ENCODE results near the gene UAP1L1.
A peak's percentile ranks its signal among the peaks of the same experiment; 100 is the strongest.

Gene UAP1L1

GRCh38 chr9:137111788-137112563 is 34.7 kb downstream of the UAP1L1 start (continued):
- no peak for TF ChIP-seq ZNF311 (tag by site-specific recombination; IDR thresholded peaks at IDR 0.05; ENCODE audit: borderline replicate concordance)

- no peak for TF ChIP-seq ZNF211 (tag by site-specific recombination; IDR thresholded peaks at IDR 0.05; ENCODE audit: low read depth)
- no peak for TF ChIP-seq ZNF548 (tag by site-specific recombination; IDR thresholded peaks at IDR 0.05)
- TF ChIP-seq ZNF202 (tag by site-specific recombination; IDR thresholded peaks at IDR 0.05; ENCODE audit: borderline replicate concordance): no peak
- TF ChIP-seq ZNF654 (tag by site-specific recombination; IDR thresholded peaks at IDR 0.05; ENCODE audit: low read depth): no peak
- peak; percentile 31; the same call in 1 of the 2 replicates for TF ChIP-seq KLF8 (tag by site-specific recombination; IDR thresholded peaks at IDR 0.05)
- no peak for TF ChIP-seq ZNF174 (tag by site-specific recombination; IDR thresholded peaks at IDR 0.05)
- TF ChIP-seq ZFP3 (tag by site-specific recombination; IDR thresholded peaks at IDR 0.05; ENCODE audit: low read depth): no peak
- no peak for TF ChIP-seq ZNF248 (tag by site-specific recombination; IDR thresholded peaks at IDR 0.05)
- peak; percentile 51; the same call in 1 of the 2 replicates for TF ChIP-seq ZNF600 (tag by site-specific recombination; IDR thresholded peaks at IDR 0.05)
- no peak for TF ChIP-seq ZNF223 (tag by site-specific recombination; IDR thresholded peaks at IDR 0.05)
- TF ChIP-seq, protein P1, sequence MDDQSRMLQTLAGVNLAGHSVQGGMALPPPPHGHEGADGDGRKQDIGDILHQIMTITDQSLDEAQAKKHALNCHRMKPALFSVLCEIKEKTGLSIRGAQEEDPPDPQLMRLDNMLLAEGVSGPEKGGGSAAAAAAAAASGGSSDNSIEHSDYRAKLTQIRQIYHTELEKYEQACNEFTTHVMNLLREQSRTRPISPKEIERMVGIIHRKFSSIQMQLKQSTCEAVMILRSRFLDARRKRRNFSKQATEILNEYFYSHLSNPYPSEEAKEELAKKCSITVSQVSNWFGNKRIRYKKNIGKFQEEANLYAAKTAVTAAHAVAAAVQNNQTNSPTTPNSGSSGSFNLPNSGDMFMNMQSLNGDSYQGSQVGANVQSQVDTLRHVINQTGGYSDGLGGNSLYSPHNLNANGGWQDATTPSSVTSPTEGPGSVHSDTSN (CRISPR knock-in tag; IDR thresholded peaks at IDR 0.05): no peak
- TF ChIP-seq ZNF350 (tag by site-specific recombination; IDR thresholded peaks at IDR 0.05): no peak
- no peak for TF ChIP-seq ZNF830 (tag by site-specific recombination; IDR thresholded peaks at IDR 0.05; ENCODE audit: low read depth)
- 0 out of 2 replicates have a peak, but pooled peaks have one; percentile 19 for TF ChIP-seq ZFHX2 (tag by site-specific recombination; conservative IDR thresholded peaks at IDR 0.05)
- TF ChIP-seq CTCF (tag by site-specific recombination; IDR thresholded peaks at IDR 0.05): no peak
- no peak for TF ChIP-seq KLF1 (tag by site-specific recombination; IDR thresholded peaks at IDR 0.05)
- no peak for TF ChIP-seq ZNF311 (tag by site-specific recombination; IDR thresholded peaks at IDR 0.05; ENCODE audit: borderline replicate concordance)
- TF ChIP-seq ZSCAN30 (tag by site-specific recombination; IDR thresholded peaks at IDR 0.05): no peak
- no peak for TF ChIP-seq ZNF501 (tag by site-specific recombination; IDR thresholded peaks at IDR 0.05)
- H3K9me3 ChIP-seq (ENCODE audit: control insufficient read depth, insufficient read depth, low read depth, low read length): no peaks in the 10 kb centered on the region
- CTCF ChIA-PET: interaction anchor here (1.2 to 1.9 kb wide), 2 partner anchors 45 to 84 kb away, joined by 4 read pairs; no protein-coding TSS in a partner anchor
- H3K36me3 ChIP-seq (ENCODE audit: control insufficient read depth in 2 of 2, insufficient read depth in 1 of 2, low read length in 2 of 2): peaks cover 0 to 23% of the 10 kb centered on the region in 2 experiments; a peak in 1 of 3 replicates
- no peaks in the 10 kb centered on the region for H3K4me1 ChIP-seq (ENCODE audit: control insufficient read depth, insufficient read depth, low read length)
- H3K4me3 ChIP-seq (ENCODE audit: low read depth, low read length): no peak overlapping the region
- H3K27ac ChIP-seq (ENCODE audit: extremely low read depth, low read depth, low read length): no peak overlapping the region
- POLR2A ChIA-PET: interaction anchor here (1.1 to 1.4 kb wide), 2 partner anchors 23 to 128 kb away, joined by 4 to 6 read pairs; partner anchors contain the start of gene TUBB4B
Measured at GRCh38 chr9:137112564-137113384, 35.5 kb downstream of the UAP1L1 start.
